WTC11 (cell line): ENCODE results near the gene BCL2A1. TPM values are rescaled to one million over a fixed set of nuclear protein-coding genes. Genes with fewer than 3 reads are reported as not detected.

ENCODE experiments used
- ATAC-seq: fragments of 200-7000 bp; cut with Tn5 transposase; 2 replicates; pipeline ENCODE4 v1.10.0; 2021; ENCODE audit warnings: mild to moderate bottlenecking, moderate library complexity
- CTCF ChIA-PET: fragments of 300-600 bp; sonication (Branson Sonifier 250); formaldehyde crosslinking; loops from one replicate; lab custom pipeline; 2021; ENCODE audit warnings: antibody characterized with exemption; lab: Charles Lee
- POLR2A ChIA-PET: fragments of 350-600 bp; sonication (Branson Sonifier 250); formaldehyde crosslinking; loops from one replicate; lab custom pipeline; 2021; ENCODE audit warnings: antibody characterized with exemption; lab: Charles Lee
- DNase-seq: peaks from one replicate; pipeline ENCODE4 v3.0.0; 2021; ENCODE audit warnings: low spot score
- H3K27ac Mint-ChIP-seq: 2 replicates; pipeline ENCODE4 v1.8.0; 2021; ENCODE audit warnings: mixed read lengths
- H3K27me3 Mint-ChIP-seq: 2 replicates; pipeline ENCODE4 v1.8.0; 2021; ENCODE audit warnings: low read depth, mild to moderate bottlenecking, moderate library complexity, mixed read lengths
- H3K36me3 Mint-ChIP-seq: 2 replicates; pipeline ENCODE4 v1.8.0; 2021; ENCODE audit warnings: mixed read lengths
- H3K4me1 Mint-ChIP-seq: 2 replicates; pipeline ENCODE4 v1.8.0; 2022; ENCODE audit warnings: mixed read lengths
- H3K4me3 Mint-ChIP-seq: 2 replicates; pipeline ENCODE4 v1.8.0; 2021; ENCODE audit warnings: mild to moderate bottlenecking, moderate library complexity, mixed read lengths
- H3K9me3 Mint-ChIP-seq: 2 replicates; pipeline ENCODE4 v1.8.0; 2021; ENCODE audit warnings: mixed read lengths
- ATF1 ChIP-seq: sonication (generic); formaldehyde crosslinking; IDR thresholded peaks from 2 replicates; pipeline ENCODE4 v1.8.1; 2023; ENCODE audit warnings: mild to moderate bottlenecking, moderate library complexity, missing genetic modification reagents
- E2F1 ChIP-seq: sonication (generic); formaldehyde crosslinking; IDR thresholded peaks from 2 replicates; pipeline ENCODE4 v1.8.0; 2022; ENCODE audit warnings: mild to moderate bottlenecking, missing genetic modification reagents
- E2F5 ChIP-seq: sonication (generic); formaldehyde crosslinking; IDR thresholded peaks from 2 replicates; pipeline ENCODE4 v1.8.1; 2022; ENCODE audit warnings: mild to moderate bottlenecking, moderate library complexity, missing genetic modification reagents
- ERG ChIP-seq: fragments of 250-450 bp; sonication (Bioruptor Pico); IDR thresholded peaks from 2 replicates; pipeline ENCODE4 v1.8.0; 2021; ENCODE audit warnings: mild to moderate bottlenecking
- GTF2I ChIP-seq: fragments of 250-450 bp; sonication (Bioruptor Pico); conservative IDR thresholded peaks from 2 replicates; pipeline ENCODE4 v1.4.0; 2021; ENCODE audit warnings: mild to moderate bottlenecking
- HMGXB4 ChIP-seq: sonication (generic); formaldehyde crosslinking; IDR thresholded peaks from 2 replicates; pipeline ENCODE4 v1.8.1; 2023; ENCODE audit warnings: mild to moderate bottlenecking, moderate library complexity, missing genetic modification reagents
- JUN ChIP-seq: sonication (generic); formaldehyde crosslinking; IDR thresholded peaks from 2 replicates; pipeline ENCODE4 v1.8.0; 2023; ENCODE audit warnings: mild to moderate bottlenecking, missing genetic modification reagents
- KAT7 ChIP-seq: sonication (generic); formaldehyde crosslinking; IDR thresholded peaks from 2 replicates; pipeline ENCODE4 v1.8.1; 2023; ENCODE audit warnings: missing genetic modification reagents, mild to moderate bottlenecking, borderline replicate concordance
- NFYB ChIP-seq: sonication (generic); formaldehyde crosslinking; conservative IDR thresholded peaks from 2 replicates; pipeline ENCODE4 v1.8.0; 2022; ENCODE audit warnings: low read depth, missing genetic modification reagents
- NR1H2 ChIP-seq: sonication (generic); formaldehyde crosslinking; IDR thresholded peaks from 2 replicates; pipeline ENCODE4 v1.9.0; 2021; ENCODE audit warnings: mild to moderate bottlenecking, moderate library complexity, missing genetic modification reagents
- NR3C1 ChIP-seq: sonication (generic); formaldehyde crosslinking; conservative IDR thresholded peaks from 2 replicates; pipeline ENCODE4 v1.8.1; 2023; ENCODE audit warnings: low read depth, mild to moderate bottlenecking, missing genetic modification reagents
- PRDM15 ChIP-seq: sonication (generic); formaldehyde crosslinking; IDR thresholded peaks from 2 replicates; pipeline ENCODE4 v1.8.0; 2022; ENCODE audit warnings: missing genetic modification reagents
- PREB ChIP-seq: sonication (generic); formaldehyde crosslinking; IDR thresholded peaks from 2 replicates; pipeline ENCODE4 v1.8.1; 2022; ENCODE audit warnings: mild to moderate bottlenecking, missing genetic modification reagents, moderate library complexity, borderline replicate concordance
- RORB ChIP-seq: fragments of 250-450 bp; sonication (Bioruptor Pico); IDR thresholded peaks from 2 replicates; pipeline ENCODE4 v1.9.0; 2021; ENCODE audit warnings: mild to moderate bottlenecking
- TEAD4 ChIP-seq: sonication (generic); formaldehyde crosslinking; IDR thresholded peaks from 2 replicates; pipeline ENCODE4 v1.8.0; 2022; ENCODE audit warnings: mild to moderate bottlenecking, missing genetic modification reagents
- TP53 ChIP-seq: sonication (generic); formaldehyde crosslinking; IDR thresholded peaks from 2 replicates; pipeline ENCODE4 v1.8.1; 2023; ENCODE audit warnings: mild to moderate bottlenecking, missing genetic modification reagents
- ZNF121 ChIP-seq: sonication (generic); formaldehyde crosslinking; IDR thresholded peaks from 2 replicates; pipeline ENCODE4 v1.8.0; 2023; ENCODE audit warnings: missing genetic modification reagents
- ZNF263 ChIP-seq: sonication (generic); formaldehyde crosslinking; IDR thresholded peaks from 2 replicates; pipeline ENCODE4 v1.8.1; 2022; ENCODE audit warnings: low read depth, mild to moderate bottlenecking, moderate library complexity, missing genetic modification reagents
- ZNF423 ChIP-seq: fragments of 250-450 bp; sonication (Bioruptor Pico); IDR thresholded peaks from 2 replicates; pipeline ENCODE4 v2.1.2; 2022; ENCODE audit warnings: mild to moderate bottlenecking, moderate library complexity
- total RNA-seq: library from RNA; stranded (reverse); gene quantifications from 3 replicates; pipeline ENCODE4 v1.2.3, GENCODE V29; 2021

Gene BCL2A1
- total RNA-seq, 1 experiment from 2014 or later, result 0.28 TPM

- Mint-ChIP-seq H3K27ac (no peak overlapping the region), H3K4me1 (peaks cover 16% of the 10 kb centered on the region), H3K27me3 (no peaks in the 10 kb centered on the region), H3K36me3 (no peaks in the 10 kb centered on the region), H3K9me3 (peaks cover 10% of the 10 kb centered on the region), H3K4me3 (no peak overlapping the region)
- POLR2A ChIA-PET, result no interaction called here
- ATAC-seq (no peak), DNase-seq (no peak)
- TF ChIP-seq ERG (CRISPR knock-in tag) (no peak), ZNF263 (CRISPR knock-in tag) (no peak), ZNF423 (CRISPR knock-in tag) (no peak)
- CTCF ChIA-PET, result no interaction called here
Measured at GRCh38 chr15:80010131-80010673, 39.2 kb upstream of the BCL2A1 start.

- Mint-ChIP-seq H3K9me3 (0 out of 2 replicates have a peak, but pooled peaks cover 8% of the 10 kb centered on the region), H3K4me1 (peaks cover 23% of the 10 kb centered on the region), H3K27ac (no peak overlapping the region), H3K27me3 (no peaks in the 10 kb centered on the region), H3K36me3 (peaks cover 7% of the 10 kb centered on the region; the same call in 1 of the 2 replicates), H3K4me3 (no peak overlapping the region)
- TF ChIP-seq RORB (CRISPR knock-in tag), result no peak
- no peak for TF ChIP-seq TEAD4 (CRISPR knock-in tag)
- no peak for TF ChIP-seq NFYB (CRISPR knock-in tag)
- TF ChIP-seq ZNF423 (CRISPR knock-in tag), result no peak
- TF ChIP-seq TP53 (CRISPR knock-in tag), result no peak
- TF ChIP-seq E2F1 (CRISPR knock-in tag), result no peak
- no peak for TF ChIP-seq JUN (CRISPR knock-in tag)
- TF ChIP-seq ATF1 (CRISPR knock-in tag), result no peak
- TF ChIP-seq GTF2I (CRISPR knock-in tag), result no peak
- TF ChIP-seq NR1H2 (CRISPR knock-in tag), result no peak
- TF ChIP-seq HMGXB4 (CRISPR knock-in tag), result no peak
- no peak for TF ChIP-seq E2F5
- TF ChIP-seq ERG (CRISPR knock-in tag), result no peak
- TF ChIP-seq ZNF121 (CRISPR knock-in tag), result no peak
- TF ChIP-seq PREB (CRISPR knock-in tag), result no peak
- TF ChIP-seq NR3C1 (CRISPR knock-in tag), result no peak
- no peak for TF ChIP-seq PRDM15 (CRISPR knock-in tag)
- no peak for TF ChIP-seq KAT7 (CRISPR knock-in tag)
- CTCF ChIA-PET, result interaction anchor here (0.8 to 2.0 kb wide), 3 partner anchors 52 to 411 kb away, joined by 3 to 5 read pairs (median 3); partner anchors contain the start of gene ZFAND6
- no peak for DNase-seq
- ATAC-seq, result no peak
- POLR2A ChIA-PET, result interaction anchor here (0.6 kb wide), 1 partner anchor 145 kb away, joined by 4 read pairs; no protein-coding TSS in a partner anchor
Measured at GRCh38 chr15:80007532-80007931, 36.5 kb upstream of the BCL2A1 start.
